Measurements from ENCODE around the gene L2HGDH.

The L2HGDH gene

DNA sequence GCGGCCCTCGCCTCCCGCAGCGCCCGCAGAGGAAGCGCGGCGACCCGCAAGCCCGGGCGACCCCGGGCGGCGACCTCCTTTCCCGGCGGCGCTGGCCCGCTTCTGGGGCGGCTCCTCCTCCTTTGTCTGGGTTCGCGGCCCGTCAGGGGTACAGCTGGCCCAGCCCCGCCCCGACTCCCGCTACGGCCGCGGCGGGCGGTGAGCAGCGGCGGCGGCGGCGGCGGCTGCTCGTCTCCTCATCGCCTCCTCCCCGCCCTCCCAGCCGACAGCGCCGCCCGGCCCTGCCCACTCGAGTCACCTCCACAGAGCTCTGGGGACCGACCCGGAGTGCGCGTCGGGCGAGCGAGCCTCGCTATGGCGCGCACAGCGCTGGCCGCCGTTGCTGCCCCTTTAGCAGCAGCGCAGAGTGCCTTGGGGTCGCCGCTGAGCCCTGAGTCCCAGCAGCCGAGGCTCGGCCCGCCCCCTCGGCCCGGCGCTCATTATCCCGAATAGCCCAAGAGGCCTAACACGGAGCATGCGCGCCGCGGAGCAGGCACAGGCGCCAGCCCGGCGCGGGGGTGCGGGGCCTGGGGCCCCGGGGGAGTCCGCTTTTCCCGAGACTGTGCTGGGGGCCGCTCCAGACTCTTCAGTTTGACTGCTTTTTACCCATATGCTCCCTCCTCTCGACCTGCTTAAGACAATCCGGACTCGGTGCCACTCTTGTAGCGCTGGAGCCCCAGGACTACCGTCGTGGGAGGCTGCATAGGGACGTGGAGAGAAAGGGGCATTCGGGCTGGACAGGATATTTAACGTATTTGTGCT lies 80.4 kb downstream of the L2HGDH start, which contains the start of gene SOS2:
Gene SOS2 (minus strand): TSS at position 104 of the 801 bp plus-strand sequence. CDS start 295 bp downstream, outside the sequence.
- DNase-seq: peak; percentile 82
- peak within 1 kb of the TSS; percentile 68 for H3K27ac ChIP-seq (ENCODE audit: low read length)
- H4K20me1 ChIP-seq (ENCODE audit: insufficient read depth, low read length): no peaks in the 10 kb centered on the region
- peak within 1 kb of the TSS; percentile 69 for H3K4me2 ChIP-seq (ENCODE audit: insufficient read depth, low read length)
- H2AFZ ChIP-seq (ENCODE audit: low read depth, low read length): peak within 1 kb of the TSS; percentile 92
- H3K79me2 ChIP-seq (ENCODE audit: insufficient read depth, low read length): peaks cover 44% of the 10 kb centered on the region
- TF ChIP-seq, protein P1, sequence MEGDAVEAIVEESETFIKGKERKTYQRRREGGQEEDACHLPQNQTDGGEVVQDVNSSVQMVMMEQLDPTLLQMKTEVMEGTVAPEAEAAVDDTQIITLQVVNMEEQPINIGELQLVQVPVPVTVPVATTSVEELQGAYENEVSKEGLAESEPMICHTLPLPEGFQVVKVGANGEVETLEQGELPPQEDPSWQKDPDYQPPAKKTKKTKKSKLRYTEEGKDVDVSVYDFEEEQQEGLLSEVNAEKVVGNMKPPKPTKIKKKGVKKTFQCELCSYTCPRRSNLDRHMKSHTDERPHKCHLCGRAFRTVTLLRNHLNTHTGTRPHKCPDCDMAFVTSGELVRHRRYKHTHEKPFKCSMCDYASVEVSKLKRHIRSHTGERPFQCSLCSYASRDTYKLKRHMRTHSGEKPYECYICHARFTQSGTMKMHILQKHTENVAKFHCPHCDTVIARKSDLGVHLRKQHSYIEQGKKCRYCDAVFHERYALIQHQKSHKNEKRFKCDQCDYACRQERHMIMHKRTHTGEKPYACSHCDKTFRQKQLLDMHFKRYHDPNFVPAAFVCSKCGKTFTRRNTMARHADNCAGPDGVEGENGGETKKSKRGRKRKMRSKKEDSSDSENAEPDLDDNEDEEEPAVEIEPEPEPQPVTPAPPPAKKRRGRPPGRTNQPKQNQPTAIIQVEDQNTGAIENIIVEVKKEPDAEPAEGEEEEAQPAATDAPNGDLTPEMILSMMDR (IDR thresholded peaks at IDR 0.05; ENCODE audit: borderline replicate concordance, extremely low read depth, low read length, poor library complexity, severe bottlenecking): no peak
- TF ChIP-seq EZH2 (IDR thresholded peaks at IDR 0.05; ENCODE audit: borderline replicate concordance, low read depth, low read length, severe bottlenecking): no peak
- no peaks in the 10 kb centered on the region for H3K27me3 ChIP-seq (ENCODE audit: insufficient read depth, low read length, poor library complexity)
- peak within 1 kb of the TSS; percentile 37 to 75; a peak in 3 of 4 replicates for H3K4me3 ChIP-seq (ENCODE audit: low read depth in 1 of 2, low read length in 2 of 2)
- H3K36me3 ChIP-seq (ENCODE audit: insufficient read depth, low read length): peaks cover 6% of the 10 kb centered on the region; the same call in 1 of the 2 replicates
- H3K4me1 ChIP-seq (ENCODE audit: insufficient read depth, low read length): peaks cover 30% of the 10 kb centered on the region
- H3K9me3 ChIP-seq (ENCODE audit: insufficient read depth, low read length, severe bottlenecking): no peaks in the 10 kb centered on the region
- ATAC-seq (ENCODE audit: insufficient read depth, low read depth): peak; percentile 88
- H3K9ac ChIP-seq (ENCODE audit: low read depth, low read length): peak within 1 kb of the TSS; percentile 69

DNA sequence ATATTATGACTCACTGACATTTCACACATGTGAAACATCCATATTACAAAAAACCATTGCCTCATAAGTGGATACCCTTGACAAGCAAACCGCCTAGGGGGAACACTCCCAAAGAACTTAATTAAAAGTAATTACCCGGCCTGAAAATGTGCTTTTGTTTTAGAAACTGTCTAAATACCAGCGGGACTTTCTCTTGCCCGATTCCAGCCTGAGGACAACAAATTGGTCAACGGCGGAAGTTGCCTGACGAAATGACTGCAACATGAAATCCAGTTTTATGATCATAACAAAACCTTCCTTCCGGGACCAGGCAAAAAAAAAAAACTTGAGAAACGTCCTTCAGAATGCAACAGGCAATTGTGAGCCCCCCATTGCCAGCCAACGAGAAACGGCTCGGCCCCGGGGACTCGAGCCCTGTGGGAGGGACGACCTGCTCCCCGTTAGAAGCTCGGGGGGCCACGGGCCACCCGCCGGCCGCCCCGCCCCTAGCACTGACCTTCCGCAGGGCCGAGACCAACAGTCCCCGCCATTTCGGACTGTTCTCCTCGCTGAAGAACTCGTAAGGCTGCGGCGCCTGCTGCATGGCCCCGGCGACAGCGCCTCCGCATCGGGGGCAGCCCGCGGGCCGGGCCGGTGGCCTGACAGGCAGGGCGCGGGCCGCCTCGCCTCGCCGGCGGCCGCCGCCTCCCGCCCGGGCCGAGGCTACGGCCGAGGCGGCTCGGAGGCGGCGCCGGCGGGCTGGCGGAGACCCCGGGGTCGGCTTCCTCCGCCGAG lies 81.1 kb downstream of the L2HGDH start:
- DNase-seq (peak; percentile 36), ATAC-seq (ENCODE audit: insufficient read depth, low read depth) (no peak)
- H3K9ac ChIP-seq (ENCODE audit: low read depth, low read length): peak overlapping the region; percentile 69
- TF ChIP-seq EZH2 (IDR thresholded peaks at IDR 0.05; ENCODE audit: borderline replicate concordance, low read depth, low read length, severe bottlenecking): no peak
- TF ChIP-seq, protein P1 (IDR thresholded peaks at IDR 0.05; ENCODE audit: borderline replicate concordance, extremely low read depth, low read length, poor library complexity, severe bottlenecking): no peak
- peak overlapping the region; percentile 29 to 75; a peak in 3 of 4 replicates for H3K4me3 ChIP-seq (ENCODE audit: low read depth in 1 of 2, low read length in 2 of 2)
- H3K36me3 ChIP-seq (ENCODE audit: insufficient read depth, low read length): peaks cover 6% of the 10 kb centered on the region; the same call in 1 of the 2 replicates
- H3K4me1 ChIP-seq (ENCODE audit: insufficient read depth, low read length): peaks cover 30% of the 10 kb centered on the region
- H3K9me3 ChIP-seq (ENCODE audit: insufficient read depth, low read length, severe bottlenecking): no peaks in the 10 kb centered on the region
- H4K20me1 ChIP-seq (ENCODE audit: insufficient read depth, low read length): peaks cover 3% of the 10 kb centered on the region; the same call in 1 of the 2 replicates
- H3K79me2 ChIP-seq (ENCODE audit: insufficient read depth, low read length): peaks cover 52% of the 10 kb centered on the region
- peak overlapping the region; percentile 92 for H2AFZ ChIP-seq (ENCODE audit: low read depth, low read length)
- H3K27me3 ChIP-seq (ENCODE audit: insufficient read depth, low read length, poor library complexity): no peaks in the 10 kb centered on the region
- H3K27ac ChIP-seq (ENCODE audit: low read length): peak overlapping the region; percentile 68
- H3K4me2 ChIP-seq (ENCODE audit: insufficient read depth, low read length): peak overlapping the region; percentile 69

DNA sequence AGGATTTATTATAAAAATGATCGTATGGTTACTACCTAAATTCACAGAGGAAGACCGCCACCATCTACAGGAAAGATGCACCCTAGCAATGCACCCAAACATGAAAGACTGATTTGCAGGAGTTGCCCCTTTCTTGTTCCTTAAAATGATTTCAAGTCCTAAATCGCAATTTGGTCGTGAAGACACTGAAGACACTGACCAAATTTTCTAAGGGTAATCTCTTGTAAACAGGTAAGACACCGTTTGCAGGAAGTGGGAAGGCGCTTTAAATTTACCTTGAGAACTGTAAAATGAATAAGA lies 81.7 kb downstream of the L2HGDH start:
- Histone ChIP-seq H3K4me3 (ENCODE audit: low read depth in 1 of 2, low read length in 2 of 2) (peak overlapping the region; percentile 29 to 75; a peak in 3 of 4 replicates), H3K27me3 (ENCODE audit: insufficient read depth, low read length, poor library complexity) (no peaks in the 10 kb centered on the region), H3K36me3 (ENCODE audit: insufficient read depth, low read length) (peaks cover 6% of the 10 kb centered on the region; the same call in 1 of the 2 replicates), H3K79me2 (ENCODE audit: insufficient read depth, low read length) (peaks cover 57% of the 10 kb centered on the region), H3K9me3 (ENCODE audit: insufficient read depth, low read length, severe bottlenecking) (no peaks in the 10 kb centered on the region), H3K27ac (ENCODE audit: low read length) (peak overlapping the region; percentile 68), H3K4me1 (ENCODE audit: insufficient read depth, low read length) (peaks cover 30% of the 10 kb centered on the region), H2AFZ (ENCODE audit: low read depth, low read length) (peak overlapping the region; percentile 92), H3K9ac (ENCODE audit: low read depth, low read length) (peak overlapping the region; percentile 69), H4K20me1 (ENCODE audit: insufficient read depth, low read length) (peaks cover 3% of the 10 kb centered on the region; the same call in 1 of the 2 replicates), H3K4me2 (ENCODE audit: insufficient read depth, low read length) (peak overlapping the region; percentile 69)
- DNase-seq (no peak), ATAC-seq (ENCODE audit: insufficient read depth, low read depth) (no peak)
- TF ChIP-seq, protein P1 (IDR thresholded peaks at IDR 0.05; ENCODE audit: borderline replicate concordance, extremely low read depth, low read length, poor library complexity, severe bottlenecking): peak; percentile 53
- TF ChIP-seq EZH2 (IDR thresholded peaks at IDR 0.05; ENCODE audit: borderline replicate concordance, low read depth, low read length, severe bottlenecking): no peak

Measured in DND-41 (cell line).